Measurements from ENCODE around the gene MRPL2. TPM values are rescaled to one million over a fixed set of nuclear protein-coding genes. Genes with fewer than 3 reads are reported as not detected.
A peak's percentile ranks its signal among the peaks of the same experiment; 100 is the strongest.

Gene MRPL2
- total and polyA plus RNA-seq, 2 experiments from 2014 or later = 19.7 to 71.9 TPM

- peak overlapping the region; percentile 41 for H3K9ac ChIP-seq
- in situ Hi-C loops (cut with MboI) = no loop called here
- no peaks in the 10 kb centered on the region for H3K9me2 ChIP-seq (ENCODE audit: insufficient read depth)
- peak overlapping the region; percentile 60 for H3K27ac ChIP-seq
- peak overlapping the region; percentile 17; the same call in 1 of the 2 replicates for H3K4me3 ChIP-seq
- no peaks in the 10 kb centered on the region for H3K27me3 ChIP-seq (replicated peaks; ENCODE audit: insufficient read depth)
- TF ChIP-seq EZH2phosphoT487 (IDR thresholded peaks at IDR 0.05; ENCODE audit: insufficient read depth, low read depth) = no peak
- no peak for TF ChIP-seq EZH2 (IDR thresholded peaks at IDR 0.05; ENCODE audit: insufficient read depth, poor library complexity, severe bottlenecking)
- H4K20me1 ChIP-seq (ENCODE audit: insufficient read depth) = no peaks in the 10 kb centered on the region
- no peaks in the 10 kb centered on the region for H3K9me3 ChIP-seq (ENCODE audit: low read depth)
- 32 to 34% methylated on average over 8 of the region's 8 CpGs for WGBS, 2 experiments (ENCODE audit: low coverage in 1 of 2, low lambda C conversion rate in 2 of 2, missing lambda C conversion rate in 2 of 2)
- H3K4me2 ChIP-seq (ENCODE audit: unreplicated experiment) = peak overlapping the region; percentile 39
- H3K79me2 ChIP-seq (ENCODE audit: insufficient read depth) = peaks cover 98% of the 10 kb centered on the region
- DNase-seq = peak; percentile 83
- H3K36me3 ChIP-seq (ENCODE audit: low read depth) = no peaks in the 10 kb centered on the region
- no peak overlapping the region for H2AFZ ChIP-seq
- peaks cover 45% of the 10 kb centered on the region for H3K4me1 ChIP-seq (ENCODE audit: insufficient read depth)
- H3F3A ChIP-seq (ENCODE audit: insufficient read depth) = peaks cover 45% of the 10 kb centered on the region
Measured at GRCh38 chr6:43096451-43097097, 37.3 kb upstream of the MRPL2 start.

- WGBS, 2 experiments (ENCODE audit: low coverage in 1 of 2, low lambda C conversion rate in 2 of 2, missing lambda C conversion rate in 2 of 2) = 57 to 59% methylated on average over 7 of the region's 7 CpGs
- Histone ChIP-seq H4K20me1 (ENCODE audit: insufficient read depth) (no peaks in the 10 kb centered on the region), H3K9ac (peak overlapping the region; percentile 41)
Measured at GRCh38 chr6:43095939-43096338, 36.7 kb upstream of the MRPL2 start.

GRCh38 chr6:43093436-43094289 is 34.4 kb upstream of the MRPL2 start:
- peak overlapping the region; percentile 84 for H3K4me2 ChIP-seq (ENCODE audit: unreplicated experiment)

More at GRCh38 chr6:43095939-43096338, 36.7 kb upstream of the MRPL2 start:
- H3K4me3 ChIP-seq = no peak overlapping the region
- no peaks in the 10 kb centered on the region for H3K9me3 ChIP-seq (ENCODE audit: low read depth)
- in situ Hi-C loops (cut with MboI) = no loop called here
- peak overlapping the region; percentile 39 for H3K4me2 ChIP-seq (ENCODE audit: unreplicated experiment)
- peaks cover 47% of the 10 kb centered on the region for H3K4me1 ChIP-seq (ENCODE audit: insufficient read depth)
- no peak for TF ChIP-seq EZH2 (IDR thresholded peaks at IDR 0.05; ENCODE audit: insufficient read depth, poor library complexity, severe bottlenecking)
- TF ChIP-seq EZH2phosphoT487 (IDR thresholded peaks at IDR 0.05; ENCODE audit: insufficient read depth, low read depth) = no peak
- H3K9me2 ChIP-seq (ENCODE audit: insufficient read depth) = no peaks in the 10 kb centered on the region
- no peaks in the 10 kb centered on the region for H3K36me3 ChIP-seq (ENCODE audit: low read depth)
- H2AFZ ChIP-seq = no peak overlapping the region
- no peak for DNase-seq
- H3K79me2 ChIP-seq (ENCODE audit: insufficient read depth) = peaks cover 99% of the 10 kb centered on the region
- peaks cover 45% of the 10 kb centered on the region for H3F3A ChIP-seq (ENCODE audit: insufficient read depth)
- H3K27ac ChIP-seq = peak overlapping the region; percentile 60
- H3K27me3 ChIP-seq (replicated peaks; ENCODE audit: insufficient read depth) = no peaks in the 10 kb centered on the region

GRCh38 chr6:43092635-43093034 is 33.4 kb upstream of the MRPL2 start:
- no peak overlapping the region for H3K4me3 ChIP-seq
- in situ Hi-C loops (cut with MboI) = no loop called here
- peaks cover 99% of the 10 kb centered on the region for H3K79me2 ChIP-seq (ENCODE audit: insufficient read depth)
- no peaks in the 10 kb centered on the region for H4K20me1 ChIP-seq (ENCODE audit: insufficient read depth)
- no peaks in the 10 kb centered on the region for H3K36me3 ChIP-seq (ENCODE audit: low read depth)
- H3K9me2 ChIP-seq (ENCODE audit: insufficient read depth) = no peaks in the 10 kb centered on the region
- H3K27ac ChIP-seq = no peak overlapping the region
- peak overlapping the region; percentile 81; the same call in 1 of the 2 replicates for H3K9ac ChIP-seq
- H3K27me3 ChIP-seq (replicated peaks; ENCODE audit: insufficient read depth) = no peaks in the 10 kb centered on the region
- no peaks in the 10 kb centered on the region for H3K9me3 ChIP-seq (ENCODE audit: low read depth)
- TF ChIP-seq EZH2phosphoT487 (IDR thresholded peaks at IDR 0.05; ENCODE audit: insufficient read depth, low read depth) = no peak
- no peak for TF ChIP-seq EZH2 (IDR thresholded peaks at IDR 0.05; ENCODE audit: insufficient read depth, poor library complexity, severe bottlenecking)
- H3F3A ChIP-seq (ENCODE audit: insufficient read depth) = peaks cover 45% of the 10 kb centered on the region
- no peak overlapping the region for H2AFZ ChIP-seq
- DNase-seq = no peak
- peaks cover 57% of the 10 kb centered on the region for H3K4me1 ChIP-seq (ENCODE audit: insufficient read depth)
- H3K4me2 ChIP-seq (ENCODE audit: unreplicated experiment) = peak overlapping the region; percentile 84

More at GRCh38 chr6:43093436-43094289, 34.4 kb upstream of the MRPL2 start:
- in situ Hi-C loops (cut with MboI) = no loop called here
- Histone ChIP-seq H3K4me1 (ENCODE audit: insufficient read depth) (peaks cover 64% of the 10 kb centered on the region), H3K9me2 (ENCODE audit: insufficient read depth) (no peaks in the 10 kb centered on the region), H3K79me2 (ENCODE audit: insufficient read depth) (peaks cover 99% of the 10 kb centered on the region), H3K4me3 (peak overlapping the region; percentile 73), H3K9me3 (ENCODE audit: low read depth) (no peaks in the 10 kb centered on the region), H3K9ac (peak overlapping the region; percentile 81), H2AFZ (peak overlapping the region; percentile 80), H3K36me3 (ENCODE audit: low read depth) (no peaks in the 10 kb centered on the region), H3F3A (ENCODE audit: insufficient read depth) (peaks cover 51% of the 10 kb centered on the region), H3K27me3 (replicated peaks; ENCODE audit: insufficient read depth) (no peaks in the 10 kb centered on the region), H3K27ac (peak overlapping the region; percentile 79), H4K20me1 (ENCODE audit: insufficient read depth) (no peaks in the 10 kb centered on the region)
- TF ChIP-seq EZH2phosphoT487 (IDR thresholded peaks at IDR 0.05; ENCODE audit: insufficient read depth, low read depth) (no peak), EZH2 (IDR thresholded peaks at IDR 0.05; ENCODE audit: insufficient read depth, poor library complexity, severe bottlenecking) (no peak)
- peak; percentile 90 for DNase-seq
- WGBS, 2 experiments (ENCODE audit: low coverage in 1 of 2, low lambda C conversion rate in 2 of 2, missing lambda C conversion rate in 2 of 2) = 0 to 1% methylated on average over 9 of the region's 9 CpGs

All from GM23248 (cell line).